Erythroblast (primary cell): ENCODE results near the gene LRBA.

Source experiments
- GATA1 ChIP-seq: IDR thresholded peaks from 2 replicates; pipeline ENCODE4 v1.6.1; 2011; ENCODE audit warnings: low read depth, mild to moderate bottlenecking, control low read depth, low read length, moderate library complexity
- POLR2A ChIP-seq: IDR thresholded peaks from 2 replicates; pipeline ENCODE4 v1.6.1; 2011; ENCODE audit warnings: mild to moderate bottlenecking, low read length

GRCh38 chr4:150583287-150584110 lies 431.6 kb downstream of the LRBA start:
- no peak for TF ChIP-seq POLR2A
- no peak for TF ChIP-seq GATA1
